Umbilical cord (tissue), 2 donors: ENCODE data around the gene NNAT. TPM values are rescaled to one million over a fixed set of nuclear protein-coding genes. Genes with fewer than 3 reads are reported as not detected.
A peak's percentile ranks its signal among the peaks of the same experiment; 100 is the strongest.

Source experiments
- DNase-seq: peaks from one replicate; pipeline ENCODE4 v3.0.0-alpha.2; 2015; ENCODE audit warnings: low spot score
- total RNA-seq: library from RNA; depleted of rRNA; stranded (reverse); fragments of >200 nt; gene quantifications from one replicate; pipeline ENCODE4 v1.2.3, GENCODE V29; 2014; ENCODE audit warnings: low replicate concordance; ENCODE audit not compliant: insufficient read depth

Gene NNAT
- total RNA-seq, 1 donor from 2014 or later, result 5.3 TPM

- no peak for DNase-seq
These were observed 3.1 kb downstream of the NNAT start for GRCh38 chr20:37523911-37524700.

GRCh38 chr20:37524859-37525708 lies 4.0 kb downstream of the NNAT start:
- DNase-seq, result peak; percentile 56

DNA sequence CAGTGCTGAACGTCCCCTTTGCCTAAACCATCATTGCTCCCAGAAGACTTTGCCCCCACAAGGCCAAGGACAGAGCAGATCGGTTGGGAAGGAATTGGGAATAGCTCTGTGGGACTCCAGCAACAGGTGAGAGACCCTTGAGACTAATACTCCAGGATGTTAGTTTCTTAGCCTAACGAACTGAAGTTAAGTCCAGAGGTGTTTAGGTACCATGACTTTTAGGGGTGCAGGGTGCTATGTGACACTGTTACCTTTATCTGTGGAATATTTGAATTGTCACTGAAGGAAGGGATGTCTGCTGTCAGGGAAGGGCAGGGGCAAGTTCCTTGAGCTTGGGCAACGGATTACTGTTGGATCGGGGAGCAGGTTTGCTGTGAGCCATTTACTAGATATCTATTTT lies 4.8 kb downstream of the NNAT start:
- no peak for DNase-seq

DNA sequence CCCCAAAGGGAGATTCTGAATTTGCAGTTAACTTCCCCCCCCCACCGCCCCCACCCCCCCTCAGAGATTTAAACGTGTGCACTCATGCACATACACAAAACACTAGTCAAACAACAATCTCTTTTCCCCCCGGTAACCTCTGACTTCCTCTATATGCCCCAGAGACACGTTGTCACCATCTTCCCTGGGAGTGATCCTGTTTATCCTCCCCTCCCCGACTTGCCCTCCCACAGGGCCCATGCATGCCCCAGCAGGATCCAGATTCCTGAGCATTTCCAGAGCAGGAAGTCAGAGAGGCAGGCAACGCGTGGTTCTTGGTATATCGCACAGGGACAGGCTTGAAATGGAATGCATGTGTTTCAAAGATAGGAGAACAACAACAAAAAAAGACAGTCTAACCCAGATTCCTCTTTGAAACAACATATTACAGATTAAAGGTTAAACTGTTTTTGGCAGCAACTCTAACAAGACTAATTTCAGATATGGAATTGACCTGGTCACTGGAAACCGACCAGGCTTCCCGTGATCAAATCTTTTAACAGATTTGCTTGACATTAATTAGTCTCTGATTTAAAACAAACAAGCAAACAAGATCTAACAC lies 5.3 kb downstream of the NNAT start:
- peak; percentile 91 for DNase-seq

GRCh38 chr20:37526839-37527637 lies 6.0 kb downstream of the NNAT start:
- peak; percentile 60 for DNase-seq

GRCh38 chr20:37527638-37528445 lies 6.8 kb downstream of the NNAT start, which contains the start of gene BLCAP:
TSS of gene BLCAP (minus strand) at chr20:37527876. CDS start at chr20:37519174, 8,702 bp downstream.
- peak; percentile 94 for DNase-seq

GRCh38 chr20:37528446-37529213 lies 7.6 kb downstream of the NNAT start:
- DNase-seq, result no peak

- no peak for DNase-seq
These were observed 8.3 kb downstream of the NNAT start for GRCh38 chr20:37529214-37529967.

DNA sequence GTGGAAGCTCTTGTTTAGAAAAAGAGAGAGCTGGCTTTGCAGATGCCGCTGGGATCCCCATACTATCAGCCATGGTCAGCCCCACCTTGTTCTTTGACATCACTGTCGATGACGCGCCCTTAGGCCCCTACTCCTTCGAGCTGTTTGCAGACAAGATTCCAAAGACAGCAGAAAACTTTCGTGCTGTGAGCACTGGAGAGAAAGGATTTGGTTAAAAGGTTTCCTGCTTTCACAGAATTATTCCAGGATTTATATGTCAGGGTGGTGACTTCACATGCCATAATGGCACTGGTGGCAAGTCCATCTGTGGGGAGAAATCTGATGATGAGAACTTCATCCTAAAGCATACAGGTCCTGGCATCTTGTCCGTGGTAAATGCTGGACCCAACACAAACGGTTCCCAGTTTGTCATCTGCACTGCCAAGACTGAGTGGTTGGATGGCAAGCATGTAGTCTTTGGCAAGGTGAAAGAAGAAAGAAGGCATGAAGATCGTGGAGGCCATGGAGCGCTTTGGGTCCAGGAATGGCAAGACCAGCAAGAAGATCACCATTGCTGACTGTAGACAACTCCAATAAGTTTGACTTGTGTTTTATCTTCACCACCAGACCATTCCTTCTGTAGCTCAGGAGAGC lies 9.0 kb downstream of the NNAT start:
- no peak for DNase-seq

DNA sequence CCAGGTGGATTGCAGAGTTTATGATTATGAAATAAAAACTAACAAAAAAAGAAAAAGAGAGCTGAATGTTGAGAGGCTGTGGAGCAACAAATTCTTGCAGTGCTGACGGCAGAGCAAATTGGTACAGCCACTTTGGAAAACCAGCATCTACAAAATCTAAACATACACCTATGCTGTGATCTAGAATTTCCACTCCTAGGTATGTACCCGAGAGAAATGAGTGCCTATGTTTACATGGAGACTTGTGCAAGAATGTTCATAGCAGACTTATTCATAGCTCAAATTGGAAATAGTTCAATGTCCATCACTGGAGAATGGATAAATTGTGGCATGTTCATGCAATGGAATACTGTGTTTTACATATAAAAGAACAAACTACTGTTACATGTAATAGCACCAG lies 9.6 kb downstream of the NNAT start:
- DNase-seq, result no peak

DNA sequence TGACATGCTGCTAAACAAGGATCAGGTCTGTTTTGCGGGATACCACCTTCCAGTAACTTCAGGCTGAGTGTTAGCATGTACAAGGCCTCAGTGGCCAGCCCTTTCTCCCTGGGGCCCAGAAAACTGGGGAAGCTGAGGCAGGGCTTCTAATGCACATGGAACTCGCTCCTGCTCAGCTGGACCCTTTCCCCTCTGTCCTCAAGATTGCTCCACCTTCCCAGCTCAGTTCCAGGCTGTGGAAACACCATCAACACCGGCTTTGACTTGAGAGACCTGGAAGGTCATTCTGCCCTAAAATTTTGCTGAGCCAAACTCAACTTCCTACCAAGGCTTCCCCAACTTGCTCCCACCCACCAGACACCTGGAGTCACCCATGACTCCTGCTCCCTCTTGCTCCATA lies 10.8 kb downstream of the NNAT start:
- DNase-seq, result no peak

- DNase-seq, result no peak
These were observed 12.2 kb downstream of the NNAT start for GRCh38 chr20:37533154-37533715.

DNA sequence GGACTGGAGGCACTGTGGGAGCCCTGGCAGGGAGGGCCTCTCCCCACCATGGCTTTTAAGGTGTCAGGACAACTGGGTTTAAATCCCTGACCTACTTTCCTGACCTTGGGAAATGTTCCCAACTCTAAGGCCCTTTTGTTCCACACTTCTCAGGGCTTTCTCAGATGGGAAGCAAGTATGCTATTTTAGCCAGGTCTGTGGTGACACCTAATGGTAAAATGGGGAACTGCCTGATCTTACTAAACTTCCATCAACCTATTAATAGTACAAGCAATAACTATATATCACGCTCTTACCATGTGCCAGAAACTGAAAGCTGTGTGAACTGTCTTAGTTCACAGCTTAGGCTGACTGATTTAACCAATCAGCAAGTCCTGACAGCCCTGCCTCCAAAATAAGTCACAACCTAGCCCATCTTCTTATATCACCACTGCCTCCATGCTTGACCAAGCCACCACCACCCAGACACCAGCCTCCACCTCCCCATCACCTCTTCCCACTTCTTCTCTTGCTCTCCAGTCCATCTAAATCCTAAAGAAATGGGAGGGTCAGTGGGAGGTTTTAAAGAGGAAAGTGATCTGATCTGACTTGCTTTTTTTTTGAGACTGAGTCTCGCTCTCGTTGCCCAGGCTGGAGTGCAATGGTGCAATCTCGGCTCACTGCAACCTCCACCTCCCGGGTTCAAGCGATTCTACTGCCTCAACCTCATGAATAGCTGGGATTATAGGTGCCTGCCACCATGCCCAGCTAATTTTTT lies 13.5 kb downstream of the NNAT start:
- peak; percentile 86 for DNase-seq

GRCh38 chr20:37535443-37536132 lies 14.5 kb downstream of the NNAT start:
- DNase-seq, result no peak

GRCh38 chr20:37537505-37537904 lies 16.5 kb downstream of the NNAT start:
- no peak for DNase-seq

- no peak for DNase-seq
These were observed 17.0 kb downstream of the NNAT start for GRCh38 chr20:37538003-37538402.

DNA sequence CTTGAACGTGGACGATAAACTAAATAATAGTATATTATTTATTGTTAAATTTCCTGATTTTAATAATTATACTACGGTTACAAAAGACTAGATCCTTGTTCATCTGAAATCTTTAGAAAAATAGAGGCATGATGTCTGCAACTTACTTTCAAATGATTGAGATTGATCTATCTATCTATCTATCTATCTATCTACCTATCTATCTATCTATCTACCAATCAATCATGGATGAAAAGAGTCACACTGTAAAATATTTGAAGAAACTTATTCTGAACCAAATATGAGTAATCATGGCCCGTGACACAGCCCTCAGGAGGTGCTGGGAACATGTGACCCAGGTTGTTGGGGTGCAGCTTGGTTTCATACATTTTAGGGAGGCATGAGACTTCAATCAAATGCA lies 18.4 kb downstream of the NNAT start:
- no peak for DNase-seq
